Islet of Langerhans (tissue), 1 donor: ENCODE measurements around the gene S100A8.
"Not testable (repeated sequence)": the region's sequence is repeated elsewhere in the genome, so short reads cannot be mapped to it uniquely, and the experiment has no call there.

Experiments
- FAIRE-seq: peaks from one replicate; lab custom pipeline; 2011; peaks lifted over from hg19 to GRCh38; lab: Jason Lieb, UNC

S100A8 gene

DNA sequence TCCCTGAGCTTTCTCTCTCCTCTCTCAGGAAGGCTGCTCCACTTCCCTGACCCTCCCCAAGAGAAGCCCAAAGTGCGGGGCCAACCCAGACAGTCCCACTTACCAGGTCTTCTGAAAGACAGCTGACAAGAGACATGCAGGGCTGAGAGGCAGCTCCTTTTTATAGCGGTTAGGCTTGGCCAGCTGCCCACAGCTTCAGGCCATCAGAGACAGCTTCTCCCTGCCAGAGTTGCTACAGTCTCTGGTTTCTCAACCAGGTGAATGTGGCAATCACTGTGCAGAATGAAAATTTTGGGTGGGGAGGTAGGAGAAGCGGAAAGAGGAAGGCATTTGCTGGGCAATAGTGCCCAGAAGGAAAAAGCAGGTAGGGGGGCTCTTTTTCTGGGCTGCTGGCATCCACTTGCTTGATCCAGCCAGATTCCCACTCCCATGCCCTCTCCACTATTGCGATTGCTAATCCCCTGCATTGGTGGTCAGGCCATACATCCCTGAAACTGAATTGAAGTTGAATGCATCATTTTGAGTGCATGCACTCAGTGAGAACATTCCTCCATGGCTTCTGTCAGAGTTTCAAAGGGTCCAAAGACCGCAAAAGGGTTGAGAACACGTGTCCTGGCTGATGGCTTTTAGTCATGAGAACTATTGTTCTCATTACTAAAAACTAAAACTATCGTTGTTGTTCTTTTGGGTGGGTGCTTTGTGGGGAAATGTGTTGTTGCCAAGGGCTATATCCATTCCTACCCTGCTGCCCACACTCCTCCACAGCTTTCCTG, at the start of gene S100A8:
Gene S100A8, minus strand, starts transcription at position 136 of the 773 bp plus-strand sequence. CDS start 538 bp downstream, outside the sequence.
- FAIRE-seq: no peak

DNA sequence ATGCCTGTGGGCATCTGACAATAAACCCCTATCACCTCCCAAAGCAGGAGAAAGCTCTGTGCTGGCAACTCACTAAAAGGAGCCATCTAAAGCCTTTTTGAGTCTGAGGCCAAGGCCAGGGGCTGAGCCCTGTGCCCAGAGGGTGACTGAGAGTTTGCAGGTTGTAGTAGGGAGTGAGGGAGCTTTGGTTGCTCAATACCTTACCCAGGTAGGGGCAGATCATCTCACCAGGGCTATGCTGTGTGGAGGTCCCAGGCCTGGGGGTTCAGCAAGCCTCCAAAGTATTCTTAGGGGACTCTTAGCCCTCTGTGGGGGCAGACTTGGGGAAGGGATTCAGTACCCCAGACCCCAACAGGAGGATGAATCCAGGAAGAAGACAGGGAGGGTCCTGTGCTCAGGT, 48.4 kb upstream of the S100A8 start:
- no peak for FAIRE-seq

DNA sequence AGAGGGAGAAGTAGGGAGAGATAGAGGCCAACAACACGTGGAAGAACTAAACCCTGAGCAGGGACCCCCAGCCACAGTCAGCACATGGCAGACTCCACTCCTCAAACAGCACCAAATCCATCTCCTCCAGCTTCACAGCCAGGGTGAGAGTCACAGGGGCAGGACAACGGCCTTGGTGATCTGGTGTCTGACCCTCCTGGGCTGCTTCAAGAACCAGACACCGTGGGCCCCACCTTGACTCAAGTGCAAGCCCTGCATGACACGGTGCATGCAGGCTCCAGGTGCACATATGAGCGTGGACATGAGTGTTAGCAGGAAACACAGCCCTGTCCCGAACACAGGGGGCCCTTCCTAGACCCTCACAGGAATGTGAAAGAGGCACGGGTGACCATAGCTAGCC, 47.7 kb upstream of the S100A8 start:
- FAIRE-seq: no peak

DNA sequence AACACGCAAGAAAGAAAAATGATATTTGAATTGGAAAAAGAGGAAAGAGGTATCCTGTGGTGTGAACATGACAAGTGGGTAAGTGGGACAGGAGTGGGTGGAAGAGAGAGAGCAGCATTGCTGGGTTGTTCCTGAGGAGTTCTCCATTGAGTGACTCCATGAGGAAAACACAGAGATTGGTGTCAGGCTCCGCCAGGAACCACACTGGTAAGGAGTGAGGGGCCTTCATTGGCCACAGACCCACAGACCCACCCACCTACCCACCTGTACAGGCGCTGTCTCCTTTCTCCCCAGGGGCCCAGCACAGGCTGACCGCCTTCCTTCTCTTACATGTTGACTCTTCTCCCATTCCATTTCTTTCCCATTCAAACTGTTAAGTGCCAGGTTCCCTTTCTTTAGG, 46.4 kb upstream of the S100A8 start:
- FAIRE-seq: no peak

DNA sequence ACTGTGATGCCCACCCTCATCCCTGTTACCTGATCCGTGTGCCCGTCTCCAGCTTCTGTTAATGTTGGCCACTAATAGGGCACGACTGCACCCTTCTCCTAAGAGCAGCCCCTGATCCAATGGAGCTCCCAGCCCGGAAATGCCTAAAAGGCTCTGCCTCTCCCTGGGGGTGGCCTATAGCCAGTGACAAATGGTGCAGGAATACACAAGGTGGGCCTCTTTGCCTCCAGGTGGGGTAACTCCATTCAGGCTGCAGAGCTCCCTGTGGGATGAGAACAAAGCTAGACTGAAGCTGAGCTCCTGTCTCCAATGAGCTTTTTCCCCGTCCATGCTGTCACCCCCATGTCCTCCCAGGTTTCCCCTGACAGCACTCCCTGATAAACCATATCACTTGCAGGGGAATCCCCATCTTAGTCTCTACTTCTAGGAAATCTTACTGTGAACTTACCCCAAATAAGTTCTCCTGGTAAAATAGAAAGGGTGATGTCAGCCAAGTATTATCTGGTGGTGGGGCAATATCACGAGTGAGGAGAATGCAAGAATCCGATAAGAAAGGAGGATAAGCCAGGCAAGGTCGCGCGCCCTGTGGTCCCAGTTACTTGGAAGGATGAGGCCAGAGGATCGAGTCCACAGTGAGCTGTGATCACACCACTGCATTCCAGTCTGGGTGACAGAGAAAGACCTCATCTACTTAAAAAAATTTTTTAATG, 44.0 kb upstream of the S100A8 start:
- FAIRE-seq: no peak

DNA sequence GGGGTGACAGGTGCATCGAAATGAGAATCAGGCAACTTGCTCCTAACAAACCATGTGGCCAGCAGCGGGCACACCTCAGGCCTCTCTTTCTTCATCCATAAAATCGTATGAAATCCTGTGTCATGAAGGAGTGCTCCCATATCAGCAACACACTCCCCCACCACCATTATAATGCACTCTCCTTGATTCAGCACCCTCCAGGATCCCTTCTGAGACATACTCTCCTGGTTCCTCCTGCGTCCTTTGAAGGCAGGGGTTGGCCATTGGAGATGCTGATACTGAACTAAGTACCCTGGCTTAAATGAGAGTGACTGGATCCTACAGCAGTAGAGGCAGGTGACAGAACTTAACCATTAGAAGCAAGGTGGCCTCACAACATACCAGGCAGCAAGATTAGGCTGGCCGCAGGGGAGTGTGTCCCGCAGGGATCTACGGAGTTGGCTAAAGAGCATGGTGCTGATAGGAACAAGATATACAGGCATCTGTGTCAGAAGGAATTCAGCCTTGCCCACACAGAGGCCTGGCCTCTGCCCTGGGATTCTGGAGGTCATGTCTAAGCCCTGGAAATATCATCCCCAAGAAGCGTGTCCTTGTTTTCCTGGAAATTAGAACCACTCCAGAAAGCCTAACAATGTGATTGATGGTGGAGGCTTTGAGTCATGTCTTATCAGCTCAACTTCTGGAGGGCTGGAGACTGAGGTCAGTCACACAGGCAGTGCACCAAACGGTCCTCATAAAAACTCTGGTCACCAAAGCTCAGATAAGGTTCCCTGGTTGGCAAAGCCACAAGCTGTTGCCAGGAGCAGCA, 42.2 kb upstream of the S100A8 start:
- FAIRE-seq: no peak

DNA sequence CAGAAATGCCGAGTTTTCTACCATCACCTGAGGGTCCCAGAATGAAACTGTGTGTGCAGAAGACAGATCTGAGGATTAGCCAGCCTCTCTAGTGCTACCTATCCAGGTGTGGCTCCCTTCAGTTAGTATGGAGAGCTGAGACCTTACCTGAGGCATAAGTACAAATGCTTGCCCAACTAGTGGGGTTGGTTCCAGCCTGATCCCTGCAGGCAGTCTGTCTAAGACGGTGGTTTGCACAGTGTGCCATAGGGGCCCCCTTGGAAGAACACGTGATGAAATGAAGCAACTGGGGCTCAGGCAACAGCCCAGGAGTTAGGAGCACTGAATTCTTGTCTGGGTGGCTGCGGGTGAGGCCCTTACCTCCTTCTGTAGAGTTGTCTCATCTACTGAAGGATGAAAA, 41.1 kb upstream of the S100A8 start:
- no peak for FAIRE-seq

DNA sequence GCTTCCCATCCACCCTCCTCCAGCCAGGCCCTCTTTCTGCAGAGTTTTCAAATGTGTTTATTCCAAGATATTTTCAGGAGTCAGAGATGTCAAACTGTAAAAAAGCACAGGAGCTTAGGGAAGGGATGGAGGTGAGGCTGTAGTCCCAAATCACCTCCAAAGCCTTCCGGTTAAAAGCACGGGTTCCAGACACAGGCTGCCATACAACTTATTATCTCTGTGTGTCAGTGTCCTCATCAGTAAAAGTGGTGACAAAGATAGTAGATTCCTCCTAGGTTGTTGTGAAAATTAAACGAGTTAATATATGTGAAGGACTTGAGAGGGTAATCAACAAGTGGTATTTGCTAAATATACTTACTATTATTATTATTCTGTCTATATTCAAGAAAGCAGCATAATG, 40.6 kb upstream of the S100A8 start:
- FAIRE-seq: no peak

DNA sequence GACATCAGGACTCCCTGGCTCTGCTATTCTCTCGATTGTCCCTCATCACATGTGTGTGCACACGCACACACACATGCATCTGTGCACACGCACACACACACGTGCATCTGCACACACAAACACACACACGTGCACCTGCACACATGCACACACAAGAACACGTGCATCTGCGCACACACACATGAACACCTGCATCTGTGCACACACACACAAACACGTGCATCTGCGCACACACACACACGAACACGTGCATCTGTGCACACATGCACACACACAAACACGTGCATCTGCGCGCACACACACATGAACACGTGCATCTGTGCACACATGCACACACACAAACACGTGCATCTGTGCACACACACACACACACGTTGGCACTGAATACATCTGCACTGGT, 40.1 kb upstream of the S100A8 start:
- no peak for FAIRE-seq

DNA sequence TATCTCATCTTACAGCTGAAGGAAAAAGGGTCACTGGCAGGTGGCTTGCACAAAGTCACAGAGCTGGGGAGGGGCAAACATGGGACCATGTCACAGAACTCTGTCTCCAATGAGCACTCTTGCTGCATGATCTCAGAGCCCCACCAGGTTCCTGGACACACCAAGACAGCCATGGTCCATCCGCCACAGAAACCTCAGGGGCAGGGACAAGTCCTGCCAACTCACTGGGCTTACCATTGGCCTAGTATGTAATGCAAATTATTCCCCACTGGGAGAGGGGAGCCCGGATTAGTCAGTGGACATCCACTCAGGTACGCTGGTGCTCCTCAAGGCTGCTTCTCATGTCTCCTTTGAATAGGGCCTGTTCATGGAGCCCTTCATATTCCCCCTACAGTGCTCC, 39.7 kb upstream of the S100A8 start:
- no peak for FAIRE-seq

DNA sequence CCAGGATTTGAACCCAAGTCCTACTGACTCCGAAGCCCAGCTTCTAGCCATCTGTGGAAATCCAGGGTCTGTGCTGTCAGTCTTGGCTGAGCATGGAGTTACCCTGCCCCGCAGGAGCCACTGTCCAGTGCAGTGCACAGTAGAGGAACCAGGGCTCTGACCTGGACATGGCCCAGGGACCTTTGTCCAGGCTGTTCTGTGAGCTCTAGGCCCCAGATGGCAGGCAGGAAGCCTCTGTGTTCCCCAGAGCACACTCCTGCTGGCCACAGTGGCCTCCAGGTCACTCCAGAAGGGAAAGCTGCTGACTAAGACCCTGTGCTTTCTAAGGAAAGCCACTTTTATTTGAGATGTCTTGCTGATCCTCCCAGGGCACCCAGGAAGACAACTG, 39.3 kb upstream of the S100A8 start:
- FAIRE-seq: no peak

DNA sequence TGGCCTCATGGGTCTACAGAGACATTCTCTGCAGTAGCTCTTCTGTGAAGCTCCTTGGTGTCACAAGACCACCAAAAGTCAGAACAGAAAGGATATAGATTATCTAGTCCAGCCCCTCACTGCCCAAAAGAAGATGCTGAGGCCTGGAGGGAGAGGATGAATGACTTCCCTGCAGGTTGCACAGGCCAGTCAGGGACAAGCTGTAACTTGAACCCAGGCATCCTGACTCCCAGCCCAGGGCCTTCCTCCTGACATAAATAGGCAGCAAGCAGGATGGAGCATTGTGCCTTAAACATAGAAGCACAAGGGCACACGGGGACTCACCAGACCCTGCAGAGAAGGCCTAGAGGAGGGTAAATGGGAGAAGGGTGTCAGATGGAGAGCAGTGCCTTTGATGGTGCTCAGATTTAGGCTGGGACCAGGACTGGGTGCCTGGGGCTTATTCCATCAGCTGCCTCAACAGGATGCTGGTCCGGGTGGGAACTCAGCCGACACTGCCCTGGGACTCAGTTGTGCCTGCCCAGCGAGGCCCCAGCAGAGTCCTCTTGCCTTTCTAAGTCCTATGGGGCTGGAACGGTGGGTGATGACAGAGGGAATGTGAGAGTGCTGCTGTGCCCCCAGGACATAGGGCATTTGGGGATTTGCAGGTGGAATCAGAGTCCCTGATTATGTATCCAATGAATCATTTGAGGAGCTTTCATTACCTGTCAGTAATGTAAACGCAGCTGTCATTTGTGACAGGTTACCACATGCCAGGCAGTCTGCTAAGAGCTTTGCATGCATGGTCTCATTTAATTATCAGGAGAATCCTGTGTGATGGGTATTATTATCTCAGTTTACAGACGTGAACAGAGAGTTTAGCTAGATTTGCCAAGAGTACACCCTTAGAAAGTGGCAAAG, 38.6 kb upstream of the S100A8 start:
- no peak for FAIRE-seq

DNA sequence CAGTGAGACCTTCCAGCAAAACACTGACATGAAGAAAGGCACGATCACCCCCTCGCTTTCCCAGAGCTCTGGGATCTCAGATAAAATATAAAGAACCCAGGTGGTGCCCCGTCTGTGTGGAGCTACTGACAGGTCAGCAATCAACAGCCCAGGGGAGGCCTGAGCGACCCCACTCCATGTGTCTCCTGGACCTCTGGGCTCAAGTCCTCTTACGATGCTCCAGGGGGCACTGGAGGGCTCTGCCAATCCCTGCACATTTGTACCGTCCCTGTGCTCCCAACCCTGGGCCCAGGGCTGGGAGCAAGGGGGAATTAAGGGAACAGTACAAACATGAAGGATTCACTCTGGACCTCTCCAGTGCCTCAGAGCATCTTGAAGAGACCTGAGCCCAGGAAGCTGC, 37.9 kb upstream of the S100A8 start:
- FAIRE-seq: no peak

DNA sequence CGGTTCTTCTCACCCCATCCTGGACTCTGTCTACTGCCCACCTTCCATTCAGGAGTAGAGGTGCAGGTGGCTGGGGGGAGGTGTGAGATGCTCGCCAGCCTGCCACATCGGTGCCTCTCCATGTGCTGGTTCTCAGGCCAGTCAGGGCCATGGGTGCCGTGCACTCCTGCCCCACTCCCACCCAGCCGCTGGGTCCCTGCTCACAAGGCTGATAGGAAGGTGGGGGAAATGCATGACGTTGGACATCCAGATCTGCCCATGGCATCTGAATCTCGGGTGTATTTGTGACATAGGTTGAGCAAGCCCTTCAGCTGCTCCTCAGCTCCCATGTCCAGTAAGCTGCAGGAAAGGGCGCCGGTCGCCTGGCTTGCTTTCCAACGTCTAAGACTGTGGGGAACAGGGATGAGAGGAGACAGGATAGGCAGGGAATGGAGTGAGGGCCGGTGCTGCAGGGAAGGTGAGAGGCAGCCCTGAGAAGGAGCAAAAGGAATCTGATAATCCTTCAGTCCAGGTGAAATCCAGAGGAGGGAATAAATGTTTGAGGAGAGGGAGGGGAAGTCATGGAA, 37.3 kb upstream of the S100A8 start:
- no peak for FAIRE-seq

DNA sequence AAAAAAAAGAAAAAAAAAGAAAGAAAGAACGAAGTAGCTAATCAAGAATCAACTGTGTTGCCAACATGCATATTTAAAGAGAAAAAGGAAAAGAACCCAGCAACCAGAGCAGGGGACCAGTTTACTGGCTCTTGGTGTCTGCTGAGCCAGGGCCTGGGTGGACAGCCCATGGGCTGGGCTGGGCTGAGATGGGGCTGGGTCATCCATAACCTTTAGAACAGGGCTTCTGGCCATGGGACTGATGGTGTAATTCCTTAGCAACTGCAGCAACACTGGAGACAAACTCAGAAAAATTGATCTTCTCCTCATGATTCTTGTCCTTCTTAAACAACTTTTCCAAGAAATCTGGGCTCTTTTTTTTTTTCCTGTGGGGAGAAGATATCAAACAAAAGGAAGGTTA, 35.9 kb upstream of the S100A8 start:
- no peak for FAIRE-seq

DNA sequence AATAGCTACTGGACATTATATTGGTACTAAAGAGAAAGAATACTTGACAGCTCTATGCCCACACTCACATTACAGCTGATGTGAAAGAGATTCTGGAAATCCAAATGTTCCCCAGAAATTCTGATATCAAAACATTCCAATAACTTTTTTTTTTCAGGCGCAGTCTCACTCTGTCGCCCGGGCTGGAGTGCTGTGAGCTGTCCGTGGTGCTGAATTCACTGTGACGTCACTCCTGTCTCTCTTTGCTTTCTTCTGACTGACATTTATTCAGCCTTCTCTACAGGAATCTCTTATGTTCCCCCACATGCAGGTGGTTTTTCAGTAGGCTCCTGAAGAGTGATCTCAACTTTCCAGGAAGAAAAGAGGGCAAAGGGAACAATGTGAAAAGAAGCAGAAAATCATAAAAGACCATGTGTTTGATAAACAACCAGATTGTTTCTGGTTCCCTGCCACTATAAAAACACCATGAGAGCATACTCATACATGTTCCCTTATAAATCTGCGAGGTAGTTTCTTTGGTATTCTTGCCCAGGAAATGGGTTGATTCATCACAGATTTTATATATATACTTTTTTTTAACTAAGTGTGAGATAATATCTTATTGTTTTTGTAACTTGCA, 31.7 kb upstream of the S100A8 start:
- no peak for FAIRE-seq

DNA sequence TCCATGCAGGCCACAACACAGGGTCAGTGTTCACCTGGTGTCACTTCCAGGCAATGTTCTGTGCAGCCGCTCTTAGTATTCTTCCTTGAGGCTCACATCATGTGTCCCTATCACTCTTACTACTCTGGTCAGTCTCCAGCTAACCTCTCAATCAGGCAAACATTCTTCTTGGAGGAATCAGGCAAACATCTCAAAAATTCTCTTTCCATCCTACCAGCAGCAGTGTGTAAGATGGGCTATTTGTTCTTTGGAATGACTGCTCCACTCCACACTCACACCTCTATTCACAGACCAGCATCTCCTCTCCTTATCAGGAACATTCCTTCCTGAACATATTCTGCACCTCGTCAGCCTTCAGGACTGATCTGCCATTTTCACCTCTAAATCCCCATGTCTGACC, 29.4 kb upstream of the S100A8 start:
- no peak for FAIRE-seq

DNA sequence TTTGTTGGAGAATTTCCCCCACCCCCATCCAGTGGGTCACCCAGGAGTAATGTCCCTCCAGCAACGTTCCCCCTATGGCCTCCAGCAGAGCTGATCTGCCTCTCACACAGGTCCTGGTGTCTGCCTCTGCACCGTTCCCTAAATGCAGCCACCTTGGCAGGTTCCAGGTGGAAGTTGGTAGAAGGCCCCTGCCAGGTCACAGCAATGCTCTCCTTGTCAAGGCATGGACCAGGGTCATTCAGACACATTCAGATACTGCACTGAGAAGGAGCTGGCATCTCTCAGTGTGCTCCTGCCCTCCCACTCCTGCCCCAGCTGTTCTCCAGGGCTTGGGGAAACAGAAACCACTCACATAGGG, 28.5 kb upstream of the S100A8 start:
- FAIRE-seq: not testable (repeated sequence)

DNA sequence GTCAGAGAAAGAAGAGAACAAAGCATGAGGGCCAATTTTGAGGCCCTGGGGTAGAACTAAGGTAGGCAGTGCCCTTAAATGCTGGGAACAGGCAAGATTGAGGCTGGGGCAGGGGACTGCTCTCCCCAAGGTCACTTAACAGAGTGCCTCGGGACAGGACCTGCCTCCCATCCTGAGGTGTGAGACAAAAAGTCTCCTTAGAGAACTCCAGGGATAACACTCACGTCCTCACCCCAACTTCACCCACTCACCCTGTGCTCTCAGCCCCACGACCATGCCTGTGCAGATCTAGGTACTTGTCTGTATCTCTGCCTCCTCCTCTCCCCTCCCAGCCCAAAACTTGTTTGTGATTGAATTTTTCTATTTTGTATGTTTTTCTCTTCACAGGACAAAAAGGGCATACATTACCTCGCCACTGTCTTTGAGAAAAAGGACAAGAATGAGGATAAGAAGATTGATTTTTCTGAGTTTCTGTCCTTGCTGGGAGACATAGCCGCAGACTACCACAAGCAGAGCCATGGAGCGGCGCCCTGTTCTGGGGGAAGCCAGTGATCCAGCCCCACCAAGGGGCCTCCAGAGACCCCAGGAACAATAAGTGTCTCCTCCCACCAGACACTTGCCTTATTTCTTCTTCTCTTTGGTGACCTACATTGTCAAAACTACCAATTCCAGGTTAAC, 28.0 kb upstream of the S100A8 start:
- not testable (repeated sequence) for FAIRE-seq

DNA sequence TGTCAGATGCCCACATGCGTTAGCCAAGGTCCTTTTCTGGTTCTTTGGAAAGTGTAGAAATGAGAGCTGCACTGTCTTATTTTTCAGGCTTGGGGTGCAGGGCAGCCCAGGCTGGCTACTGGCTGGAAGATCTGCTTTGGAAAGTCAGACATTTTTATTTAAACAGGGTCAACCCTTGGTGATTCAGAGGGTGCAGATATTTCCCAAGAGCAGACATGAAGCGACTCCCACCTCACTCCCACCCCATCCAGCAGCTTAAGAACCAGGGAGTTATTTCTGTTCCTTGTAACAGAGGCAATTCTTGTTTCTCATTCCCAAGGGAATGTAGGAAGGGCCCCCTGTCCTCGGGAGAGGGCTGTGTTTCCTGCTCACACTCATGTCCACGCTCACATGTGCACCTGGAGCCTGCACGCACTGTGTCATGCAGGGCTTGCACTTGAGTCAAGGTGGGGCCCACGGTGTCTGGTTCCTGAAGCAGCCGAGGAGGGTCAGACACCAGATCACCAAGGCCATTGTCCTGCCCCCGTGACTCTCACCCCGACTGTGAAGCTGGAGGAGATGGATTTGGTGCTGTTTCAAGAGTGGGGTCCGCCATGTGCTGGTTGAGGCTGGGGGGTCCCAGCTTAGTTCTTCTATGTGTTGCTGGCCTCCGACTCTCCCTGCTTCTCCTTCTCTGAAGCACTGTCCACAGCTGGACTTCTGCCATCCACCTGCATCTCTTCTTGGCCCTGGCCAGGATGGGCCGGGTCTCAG, 26.4 kb upstream of the S100A8 start:
- FAIRE-seq: no peak
